GM21381 (cell line): Measurements from ENCODE around the gene NIP7.
"Not testable (repeated sequence)": the region's sequence is repeated elsewhere in the genome, so short reads cannot be mapped to it uniquely, and the experiment has no call there.

ENCODE experiments used
- ATAC-seq: cut with Tn5 transposase; IDR thresholded peaks from one replicate; pipeline ENCODE4 v1.9.1; 2021; ENCODE audit warnings: mild to moderate bottlenecking, moderate library complexity; ENCODE audit not compliant: unreplicated experiment

The NIP7 gene

DNA sequence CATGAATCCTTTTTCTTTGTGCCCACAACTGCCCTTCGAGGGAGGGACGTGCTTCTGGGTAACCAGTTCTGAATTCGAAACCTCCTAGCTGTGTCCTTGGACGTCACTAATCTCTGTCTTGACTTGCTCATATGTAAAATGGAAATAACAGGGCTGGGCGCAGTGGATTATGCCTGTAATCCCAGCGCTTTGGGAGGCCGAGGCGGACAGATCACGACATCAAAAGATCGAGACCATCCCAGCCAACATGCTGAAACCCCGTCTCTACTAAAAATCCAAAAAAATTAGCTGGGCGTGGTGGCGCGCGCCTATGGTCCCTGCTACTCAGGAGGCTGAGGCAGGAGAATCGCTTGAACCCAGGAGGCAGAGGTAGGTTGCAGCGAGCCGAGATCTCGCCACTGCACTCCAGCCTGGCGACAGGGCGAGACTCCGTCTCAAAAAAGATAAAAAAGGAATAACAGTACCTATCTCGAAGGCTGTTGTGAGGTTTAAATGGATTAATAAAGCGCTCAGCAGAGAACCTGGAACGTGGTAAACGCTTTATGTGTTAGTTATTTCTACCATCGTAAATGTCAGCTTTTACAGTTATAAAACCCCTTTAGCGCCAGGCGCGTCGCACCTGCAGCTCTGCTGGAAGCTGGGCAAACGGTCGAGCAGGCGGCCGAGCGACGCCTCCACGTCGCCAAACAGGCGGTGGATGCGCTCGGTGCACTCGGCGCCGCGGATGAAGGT, 849 bp upstream of the NIP7 start:
- ATAC-seq: peak; percentile 3

DNA sequence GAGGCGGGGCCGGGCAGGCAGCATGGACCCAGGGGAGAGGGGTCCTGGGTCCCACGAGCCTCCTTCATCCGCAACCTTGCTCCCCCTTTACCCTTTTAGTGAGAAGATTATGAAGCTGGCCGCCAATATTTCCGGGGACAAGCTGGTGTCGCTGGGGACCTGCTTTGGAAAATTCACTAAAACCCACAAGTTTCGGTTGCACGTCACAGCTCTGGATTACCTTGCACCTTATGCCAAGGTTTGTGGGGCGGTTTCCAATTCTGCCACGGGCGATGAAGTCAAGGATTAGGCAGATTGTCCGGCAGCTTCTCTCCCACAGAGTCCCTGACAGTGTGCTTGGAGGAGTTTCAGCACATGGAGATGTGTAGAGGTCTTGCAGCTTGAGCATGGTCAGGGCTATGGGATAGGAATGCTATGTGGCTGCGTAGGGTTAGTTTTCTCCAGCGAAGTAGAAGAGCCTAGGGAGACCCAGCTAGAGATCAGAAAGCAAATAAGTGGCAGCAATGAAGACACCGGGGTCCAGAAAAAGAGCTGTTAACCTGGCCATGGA, 598 bp downstream of the NIP7 start:
- no peak for ATAC-seq

DNA sequence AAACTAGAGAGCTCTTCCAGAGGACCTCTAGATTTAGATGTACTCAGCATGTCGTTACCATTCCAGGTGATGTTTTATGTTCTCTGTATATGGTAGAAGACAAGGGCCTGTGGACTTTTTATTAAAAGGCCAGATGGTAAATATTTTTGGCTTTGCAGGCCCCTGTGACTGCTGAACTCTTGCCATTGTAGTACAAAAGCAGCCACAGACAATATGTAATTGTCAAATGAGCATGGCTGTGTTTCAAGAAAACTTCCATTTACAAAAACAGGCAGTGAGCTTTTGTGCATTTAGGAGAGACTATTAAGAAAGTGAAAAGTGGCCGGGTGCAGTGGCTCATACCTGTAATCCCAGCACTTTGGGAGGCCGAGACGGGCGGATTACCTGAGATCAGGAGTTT, 4.6 kb downstream of the NIP7 start:
- no peak for ATAC-seq

DNA sequence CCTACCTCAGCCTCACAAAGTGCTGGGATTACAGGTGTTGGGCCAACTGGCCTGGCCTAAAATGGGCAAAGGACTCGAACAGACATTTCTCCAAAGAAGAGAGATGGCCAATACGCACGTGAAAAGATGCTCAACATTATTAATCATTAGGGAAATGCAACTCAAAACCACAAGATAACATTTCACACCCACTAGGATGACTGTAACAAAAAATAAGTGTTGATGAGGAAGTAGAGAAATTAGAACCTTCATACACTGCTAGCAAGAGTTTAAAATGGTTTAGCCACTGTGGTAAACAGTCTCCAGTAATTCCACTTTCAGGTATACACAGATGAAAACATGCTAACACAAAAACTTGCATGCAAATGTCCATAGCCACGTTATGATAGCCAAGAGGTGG, 6.4 kb downstream of the NIP7 start:
- no peak for ATAC-seq

DNA sequence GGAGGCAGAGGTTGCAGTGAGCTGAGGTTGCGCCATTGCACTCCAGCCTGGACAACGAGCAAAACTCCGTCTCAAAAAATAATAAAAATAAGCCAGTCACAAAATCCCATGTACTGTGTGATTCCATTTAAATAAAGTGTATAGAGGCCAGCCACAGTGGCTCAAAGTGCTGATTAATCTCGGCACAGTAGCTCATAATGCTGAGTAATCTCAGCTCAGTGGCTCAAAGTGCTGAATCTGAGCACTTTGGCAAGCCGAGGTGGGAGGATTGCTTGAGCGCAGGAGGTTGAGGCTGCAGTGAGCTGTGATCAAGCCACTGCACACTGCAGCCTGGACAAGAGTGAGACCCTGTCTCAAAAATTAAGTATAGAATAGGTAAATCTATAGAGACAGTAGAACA, 7.1 kb downstream of the NIP7 start:
- ATAC-seq: no peak

DNA sequence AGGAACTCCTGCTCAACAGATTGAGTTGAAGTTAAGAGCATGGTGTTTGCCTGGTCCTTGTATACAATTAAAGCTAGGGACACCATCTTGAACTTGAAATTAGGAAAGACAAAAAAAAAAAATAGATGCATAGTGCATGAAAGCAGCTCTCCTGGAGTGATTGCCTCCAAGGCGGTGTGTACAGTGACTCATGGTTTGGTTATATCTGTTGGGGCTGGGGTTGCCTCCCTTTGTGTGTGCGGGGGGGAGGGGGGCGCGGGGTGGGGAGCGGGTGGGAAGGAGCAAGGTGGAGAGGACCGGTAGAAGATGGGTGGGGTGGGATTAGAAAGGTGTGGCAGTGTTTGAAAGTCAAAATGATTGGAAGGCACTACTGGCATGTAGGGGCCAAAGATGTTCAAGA, 8.7 kb downstream of the NIP7 start:
- no peak for ATAC-seq

DNA sequence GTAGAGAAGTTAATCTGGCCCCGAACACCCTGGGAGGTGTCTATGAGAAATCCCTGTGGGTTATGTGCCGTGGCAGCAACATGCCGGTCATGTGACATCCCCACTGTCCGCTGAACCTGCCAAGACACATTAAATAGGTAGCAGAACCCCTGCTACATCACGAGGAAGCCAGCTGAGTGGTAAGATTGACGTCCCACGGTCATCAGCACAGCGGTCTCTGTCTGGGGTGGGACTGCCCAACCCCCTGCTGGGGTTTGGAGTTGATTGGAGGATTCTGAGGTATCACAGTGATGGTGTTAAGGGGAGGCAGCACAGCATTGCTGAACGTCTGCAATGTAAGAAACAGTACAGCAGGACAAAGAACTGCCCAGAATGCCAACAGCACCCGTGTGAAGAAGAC, 10.0 kb downstream of the NIP7 start:
- no peak for ATAC-seq

DNA sequence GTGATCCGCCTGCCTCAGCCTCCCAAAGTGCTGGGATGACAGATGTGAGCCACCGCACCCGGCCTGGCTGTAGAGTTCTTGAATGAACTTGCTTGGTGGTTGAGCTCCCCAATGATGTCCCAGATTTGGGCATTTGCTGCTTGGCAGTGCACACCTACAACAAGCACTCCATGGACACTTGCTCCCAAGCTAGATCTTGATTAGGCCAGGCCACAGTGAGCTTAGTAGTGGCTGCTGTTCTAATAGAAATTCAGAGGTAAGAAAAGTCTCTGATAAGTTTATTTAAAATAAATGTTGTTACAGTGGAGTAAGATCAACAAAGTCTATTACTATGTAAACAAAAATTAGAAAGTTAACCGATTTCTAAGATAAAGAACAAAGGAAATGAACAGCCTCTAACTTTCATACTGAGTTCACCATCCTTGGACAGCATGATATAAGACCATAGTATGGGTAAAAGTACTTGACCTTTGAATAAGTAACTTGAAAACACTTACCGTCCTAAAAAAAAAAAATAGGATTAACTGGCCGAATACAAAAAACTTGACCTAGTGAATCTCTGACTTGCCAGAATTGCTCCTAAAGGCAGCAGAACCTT, 11.1 kb downstream of the NIP7 start:
- ATAC-seq: no peak

DNA sequence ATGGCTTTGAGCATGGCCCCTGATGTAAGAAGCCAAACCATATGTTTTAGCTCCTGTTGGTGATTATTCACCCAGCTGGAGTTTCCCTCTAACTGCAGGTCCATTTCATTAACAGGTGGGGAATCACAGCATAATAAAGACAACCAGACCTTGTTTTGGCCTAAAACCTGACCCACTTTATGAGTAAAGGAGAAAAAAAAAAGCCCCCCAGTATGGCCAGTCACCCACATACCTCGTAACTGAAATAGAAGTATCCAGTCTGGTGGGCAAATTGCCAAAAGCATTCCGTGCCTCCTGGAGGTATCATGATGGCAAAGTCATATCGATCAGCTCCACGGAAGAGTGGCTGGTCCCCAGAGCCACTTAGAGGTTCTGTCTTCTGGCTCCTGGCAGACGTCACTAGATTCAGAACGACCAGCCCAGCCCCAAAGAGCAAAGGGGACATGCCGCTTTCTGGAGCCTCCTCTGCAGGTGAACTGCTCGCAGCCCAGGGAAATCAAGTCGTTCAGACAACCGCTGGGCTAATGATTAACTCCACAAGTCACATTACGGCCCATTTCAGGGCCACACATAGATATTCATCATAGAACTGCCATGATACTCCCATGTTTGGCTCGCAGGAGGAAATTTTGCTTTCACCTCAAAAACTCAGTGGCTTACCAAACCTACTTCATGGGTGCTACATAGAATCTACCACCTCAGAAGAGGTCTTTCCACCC, 11.9 kb downstream of the NIP7 start, which contains the start of gene TMED6:
Gene TMED6 (minus strand): TSS at position 478 of the 719 bp plus-strand sequence. CDS start 33 bp downstream, at position 445.
- ATAC-seq: no peak

DNA sequence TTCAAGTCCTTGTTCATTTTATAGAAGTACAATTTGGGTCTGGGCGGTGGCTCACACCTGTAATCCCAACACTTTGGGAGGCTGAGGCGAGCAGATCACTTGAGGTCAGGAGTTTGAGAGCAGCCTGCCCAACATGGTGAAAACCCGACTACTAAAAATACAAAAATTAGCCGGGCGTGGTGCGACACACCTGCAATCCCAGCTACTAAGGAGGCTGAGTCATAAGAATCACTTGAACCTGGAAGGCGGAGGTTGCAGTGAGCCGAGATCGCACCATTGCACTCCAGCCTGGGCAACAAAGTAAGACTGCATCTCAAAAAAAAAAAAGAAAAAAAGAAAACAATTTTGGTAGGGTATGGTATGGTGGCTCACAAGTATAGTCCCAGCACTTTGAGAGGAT, 20.5 kb downstream of the NIP7 start:
- not testable (repeated sequence) for ATAC-seq

DNA sequence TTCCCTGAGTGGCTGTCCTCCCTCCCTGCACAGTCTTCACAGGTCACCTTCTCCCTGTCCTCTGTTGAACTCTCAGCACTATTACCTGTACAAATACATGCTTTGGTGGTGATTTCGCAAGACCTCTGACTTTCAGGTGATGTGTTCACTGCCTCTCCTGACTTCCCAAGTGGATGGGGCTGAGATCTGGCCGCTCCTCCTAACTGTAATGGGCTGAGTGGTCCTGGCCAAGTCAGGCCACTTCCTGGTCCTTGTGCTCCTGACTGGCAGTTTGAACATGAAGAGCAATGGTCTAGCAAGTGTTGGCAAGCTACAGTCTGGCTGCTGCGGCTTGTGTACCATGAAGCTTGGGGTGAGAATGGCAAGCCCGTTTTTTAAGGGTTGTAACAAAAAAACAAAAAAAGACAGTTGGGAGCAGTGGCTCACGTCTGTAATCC, 23.7 kb downstream of the NIP7 start:
- no peak for ATAC-seq

DNA sequence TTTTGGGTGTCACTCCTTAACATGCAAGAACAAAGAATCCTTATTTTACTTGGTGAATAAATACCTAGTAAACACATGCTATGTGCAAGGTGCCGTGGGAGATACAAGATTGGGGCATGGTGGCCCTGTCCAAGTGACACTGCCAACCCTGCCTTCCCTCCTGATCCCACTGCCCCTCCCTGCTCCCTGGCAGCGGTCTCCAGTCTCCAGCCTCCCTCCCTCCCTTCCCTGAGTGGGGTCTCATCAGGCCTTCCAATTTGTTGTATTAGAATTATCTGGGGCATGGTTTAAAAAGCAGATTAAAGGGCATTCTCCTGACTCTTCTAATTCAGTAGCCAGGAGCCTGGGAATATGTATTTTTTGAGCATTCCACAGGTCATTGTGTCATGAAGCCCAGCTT, 24.5 kb downstream of the NIP7 start:
- no peak for ATAC-seq

DNA sequence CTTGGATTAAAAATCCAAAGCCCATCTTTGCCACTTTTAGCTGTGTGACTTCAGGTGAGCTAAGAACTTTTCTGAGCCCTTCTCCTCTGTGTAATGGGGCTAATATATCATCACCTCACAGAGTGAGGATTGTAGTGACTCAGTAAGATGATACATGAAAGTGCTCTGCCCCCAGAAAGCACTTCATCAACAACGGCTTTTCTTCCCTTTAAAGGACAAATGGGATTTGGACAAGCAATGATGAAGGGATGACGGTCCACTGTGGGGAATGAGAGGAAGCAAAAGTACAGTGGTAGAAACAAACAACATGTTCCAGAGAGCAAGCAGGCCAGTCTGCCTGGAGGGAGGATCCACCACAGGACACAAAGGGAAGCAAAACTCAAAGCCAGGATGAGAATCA, 26.3 kb downstream of the NIP7 start:
- ATAC-seq: no peak

DNA sequence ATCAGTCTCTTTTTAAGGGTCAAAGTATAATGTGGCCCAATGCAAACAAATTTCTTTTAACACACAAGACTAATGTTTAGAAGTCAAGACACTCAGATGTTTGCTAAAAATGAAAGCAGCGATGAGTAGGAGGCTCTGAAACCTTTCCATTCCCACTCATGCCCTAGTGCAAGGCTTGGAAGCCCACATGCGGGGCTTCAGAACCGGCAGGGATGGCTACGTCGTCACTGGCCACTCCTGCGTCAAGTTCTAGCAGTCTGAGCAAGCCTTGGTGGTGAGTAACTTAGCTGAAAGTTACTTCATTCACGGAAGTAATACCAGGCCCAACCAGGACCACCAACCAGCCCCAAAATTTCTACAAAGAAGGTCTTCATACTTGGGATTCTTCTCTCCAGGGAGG, 26.9 kb downstream of the NIP7 start:
- ATAC-seq: no peak

DNA sequence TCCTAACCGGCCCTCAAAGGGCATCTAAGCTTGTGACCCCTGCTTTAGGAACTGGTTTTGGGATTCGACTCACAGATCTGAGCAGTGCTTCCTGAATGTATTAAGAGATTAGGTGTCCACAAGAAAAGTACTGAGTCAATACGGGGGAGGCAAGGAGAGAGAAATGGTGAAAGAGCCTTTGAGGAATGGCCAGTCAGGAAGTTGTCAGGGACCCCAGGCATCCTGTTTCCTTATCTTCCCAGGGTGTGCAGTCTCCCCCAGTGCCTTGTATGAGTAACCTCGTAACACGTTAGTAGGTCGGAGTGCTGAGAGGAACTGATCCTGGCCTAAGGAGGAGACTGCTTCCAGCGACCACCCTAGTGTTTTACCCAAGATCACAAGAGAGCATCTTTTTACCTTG, 28.4 kb downstream of the NIP7 start:
- no peak for ATAC-seq

DNA sequence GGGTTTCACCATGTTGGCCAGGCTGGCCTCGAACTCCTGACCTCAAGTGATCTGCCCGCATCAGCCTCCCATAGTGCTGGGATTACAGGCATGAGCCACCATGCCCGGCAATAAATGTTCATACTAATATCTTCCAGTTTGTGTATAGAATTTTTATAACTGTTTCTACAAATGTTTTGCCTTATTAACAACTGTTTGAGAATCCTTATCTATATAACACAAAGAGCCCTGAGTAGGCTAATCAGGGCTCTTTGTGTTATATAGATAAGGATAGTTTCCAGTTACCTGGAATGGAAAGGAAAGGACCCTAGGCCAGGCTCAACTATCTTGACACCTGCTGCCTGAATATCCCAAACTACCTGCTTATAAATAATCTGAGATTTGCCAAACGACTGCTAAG, 29.3 kb downstream of the NIP7 start:
- no peak for ATAC-seq

DNA sequence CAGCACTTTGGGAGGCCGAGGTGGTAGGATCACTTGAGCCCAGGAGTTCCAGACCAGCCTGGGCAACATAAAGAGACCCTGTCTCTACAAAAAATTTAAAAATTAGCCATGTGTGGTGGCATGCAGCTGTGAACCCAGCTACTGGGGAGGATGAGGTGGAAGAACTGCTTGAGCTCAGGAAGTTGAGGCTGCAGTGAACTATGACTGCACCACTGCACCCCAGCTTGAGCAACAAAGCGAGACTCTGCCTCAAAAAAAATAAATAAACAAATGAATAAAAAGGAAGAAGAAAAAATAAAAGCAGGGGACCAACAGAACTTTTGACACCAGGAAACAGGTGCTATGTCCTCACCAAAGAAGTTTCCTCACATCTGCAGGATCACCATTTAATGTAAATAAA, 32.0 kb downstream of the NIP7 start:
- ATAC-seq: no peak

DNA sequence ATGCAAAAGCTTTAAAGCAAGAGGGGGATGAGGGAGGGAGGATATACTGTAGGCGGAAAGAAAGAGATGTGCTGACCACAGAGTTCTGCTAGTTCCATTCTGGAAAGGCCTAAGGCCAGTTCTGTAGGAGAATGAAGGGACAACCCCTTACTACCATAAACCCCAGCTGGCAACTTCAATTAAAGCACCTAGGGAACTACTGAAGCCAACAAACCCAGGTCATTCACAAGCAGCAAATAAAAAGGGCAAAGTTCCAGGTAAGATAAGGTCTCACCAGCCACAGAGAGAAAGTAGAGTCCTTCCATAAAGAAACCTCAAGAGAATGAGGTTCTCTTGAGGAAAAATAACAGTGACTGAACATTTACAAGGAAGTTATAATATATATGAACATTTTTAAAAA, 33.4 kb downstream of the NIP7 start:
- no peak for ATAC-seq

DNA sequence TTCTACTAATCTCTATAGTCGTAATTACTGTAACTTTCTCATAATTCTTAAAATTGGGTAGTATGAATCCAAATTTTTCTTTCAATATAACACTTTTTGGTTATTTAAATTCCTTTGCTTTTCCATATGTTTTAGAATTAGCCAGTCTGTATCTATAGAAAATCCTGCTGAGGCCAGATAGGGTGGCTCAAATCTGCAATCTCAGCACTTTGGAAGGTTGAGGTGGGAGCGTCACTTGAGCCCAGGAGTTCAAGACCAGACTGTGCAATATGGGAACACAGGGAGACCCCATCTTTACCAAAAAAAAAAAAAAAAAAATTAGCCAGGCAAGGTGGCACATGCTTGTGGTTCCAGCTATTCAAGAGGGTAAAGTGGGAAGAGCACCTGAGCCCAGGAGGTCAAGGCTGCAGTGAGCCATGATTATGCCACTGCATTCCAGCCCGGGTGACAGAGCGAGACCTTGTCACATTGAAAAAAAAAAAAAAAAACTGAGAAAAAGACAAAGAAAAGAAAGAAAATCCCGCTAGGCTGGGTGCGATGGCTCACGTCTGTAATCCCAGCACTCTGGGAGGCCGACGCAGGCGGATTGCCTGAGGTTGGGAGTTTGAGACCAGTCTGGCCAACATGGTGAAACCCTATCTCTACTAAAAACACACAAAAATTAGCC, 37.0 kb downstream of the NIP7 start:
- no peak for ATAC-seq

DNA sequence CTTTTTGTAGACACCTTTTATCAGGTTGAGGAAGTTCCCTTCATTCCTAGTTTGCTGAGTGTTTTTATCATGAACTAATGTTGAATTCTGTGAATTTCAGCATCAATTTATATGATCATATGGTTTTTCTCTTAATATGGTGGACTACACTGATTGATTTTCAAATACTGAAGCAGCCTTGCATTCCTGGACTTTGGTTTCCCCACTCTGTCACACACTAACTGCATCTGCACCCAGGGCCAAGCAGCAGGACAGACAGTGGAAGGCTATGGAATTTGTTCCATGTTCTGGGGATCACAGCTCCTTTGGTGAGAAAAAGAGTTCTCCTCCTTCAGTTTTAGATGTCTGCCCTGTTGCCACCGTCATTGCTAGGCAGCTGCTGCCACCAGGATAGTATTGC, 38.5 kb downstream of the NIP7 start:
- ATAC-seq: no peak

DNA sequence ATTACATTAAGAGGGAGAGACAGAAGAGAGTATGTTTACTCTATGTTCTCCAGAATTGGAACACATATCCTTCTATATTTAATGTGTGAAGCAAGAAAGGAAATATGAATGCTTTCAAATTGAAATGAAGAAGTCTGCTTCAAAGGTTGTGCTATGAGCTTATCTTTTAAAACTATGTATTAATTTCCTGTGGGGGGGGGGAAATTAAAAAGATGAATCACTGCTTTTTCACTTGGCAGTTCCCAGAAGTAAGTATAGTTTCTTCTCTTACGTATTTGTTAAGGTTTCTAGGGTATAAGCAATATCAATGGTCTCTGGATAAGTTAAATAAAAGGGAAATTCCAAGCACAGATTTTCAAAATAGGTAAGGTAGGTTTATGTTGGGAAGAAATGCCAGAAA, 39.2 kb downstream of the NIP7 start:
- ATAC-seq: no peak
